DOHH2 (cell line): ENCODE data around the gene PTGR2.

Source experiments
- EZH2phosphoT487 ChIP-seq: fragments of 200-600 bp; sonication (generic); IDR thresholded peaks from 2 replicates; pipeline ENCODE4 v1.6.1; 2017; ENCODE audit warnings: borderline replicate concordance, mild to moderate bottlenecking, antibody characterized with exemption, low read length, moderate library complexity, mixed read lengths
- TF ChIP-seq, protein P1 (sequence below): fragments of 200-600 bp; sonication (generic); IDR thresholded peaks from one replicate; pipeline ENCODE4 v1.5.1; 2014; ENCODE audit warnings: antibody characterized with exemption, mild to moderate bottlenecking, low read depth, low read length; ENCODE audit not compliant: poor library complexity, severe bottlenecking

GRCh38 chr14:73851567-73852382 is at the start of gene PTGR2:
- TF ChIP-seq, protein P1, sequence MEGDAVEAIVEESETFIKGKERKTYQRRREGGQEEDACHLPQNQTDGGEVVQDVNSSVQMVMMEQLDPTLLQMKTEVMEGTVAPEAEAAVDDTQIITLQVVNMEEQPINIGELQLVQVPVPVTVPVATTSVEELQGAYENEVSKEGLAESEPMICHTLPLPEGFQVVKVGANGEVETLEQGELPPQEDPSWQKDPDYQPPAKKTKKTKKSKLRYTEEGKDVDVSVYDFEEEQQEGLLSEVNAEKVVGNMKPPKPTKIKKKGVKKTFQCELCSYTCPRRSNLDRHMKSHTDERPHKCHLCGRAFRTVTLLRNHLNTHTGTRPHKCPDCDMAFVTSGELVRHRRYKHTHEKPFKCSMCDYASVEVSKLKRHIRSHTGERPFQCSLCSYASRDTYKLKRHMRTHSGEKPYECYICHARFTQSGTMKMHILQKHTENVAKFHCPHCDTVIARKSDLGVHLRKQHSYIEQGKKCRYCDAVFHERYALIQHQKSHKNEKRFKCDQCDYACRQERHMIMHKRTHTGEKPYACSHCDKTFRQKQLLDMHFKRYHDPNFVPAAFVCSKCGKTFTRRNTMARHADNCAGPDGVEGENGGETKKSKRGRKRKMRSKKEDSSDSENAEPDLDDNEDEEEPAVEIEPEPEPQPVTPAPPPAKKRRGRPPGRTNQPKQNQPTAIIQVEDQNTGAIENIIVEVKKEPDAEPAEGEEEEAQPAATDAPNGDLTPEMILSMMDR, result no peak
- no peak for TF ChIP-seq EZH2phosphoT487
